SU-DHL-6 (cell line): Measurements from ENCODE around the gene BPIFA2.
"Not testable (repeated sequence)": the region's sequence is repeated elsewhere in the genome, so short reads cannot be mapped to it uniquely, and the experiment has no call there.

Experiments used
- H2AFZ ChIP-seq: fragments of 200-600 bp; sonication (generic); 2 replicates; pipeline ENCODE4 v1.6.1; 2014; ENCODE audit warnings: low read depth, mild to moderate bottlenecking, moderate library complexity, mixed read lengths, antibody characterized with exemption, low read length; ENCODE audit not compliant: severe bottlenecking
- H3F3A ChIP-seq: fragments of 200-600 bp; shearing (Covaris generic); 2 replicates; pipeline ENCODE4 v1.6.0; 2016; ENCODE audit warnings: antibody characterized with exemption, mild to moderate bottlenecking; ENCODE audit not compliant: insufficient read depth
- H3K27ac ChIP-seq: fragments of 200-600 bp; sonication (generic); 2 replicates; pipeline ENCODE4 v1.5.1; 2016; ENCODE audit warnings: low read depth, mild to moderate bottlenecking, low read length, moderate library complexity, mixed read lengths
- H3K27me3 ChIP-seq: fragments of 200-600 bp; sonication (generic), shearing (Covaris generic); 2 replicates; pipeline ENCODE4 v1.6.0; 2014; ENCODE audit warnings: mild to moderate bottlenecking, low read length
- H3K36me3 ChIP-seq: fragments of 200-600 bp; sonication (generic); 2 replicates; pipeline ENCODE4 v1.6.1; 2014; ENCODE audit warnings: mild to moderate bottlenecking, low read length, mixed read lengths
- H3K4me2 ChIP-seq: fragments of 300-600, 200-600 bp; shearing (Covaris generic), sonication (generic); 2 replicates; pipeline ENCODE4 v1.6.0; 2014; ENCODE audit warnings: low read length, low read depth, mild to moderate bottlenecking; ENCODE audit not compliant: poor library complexity, severe bottlenecking
- H3K4me3 ChIP-seq: fragments of 200-600 bp; sonication (generic); 2 replicates; pipeline ENCODE4 v1.5.1; 2014; ENCODE audit warnings: antibody characterized with exemption, low read length, mild to moderate bottlenecking, mixed read lengths; ENCODE audit not compliant: insufficient read depth, poor library complexity, severe bottlenecking
- H3K79me2 ChIP-seq: fragments of 200-600 bp; sonication (generic); 2 replicates; pipeline ENCODE4 v1.6.1; 2014; ENCODE audit warnings: mild to moderate bottlenecking, low read length, moderate library complexity; ENCODE audit not compliant: insufficient read depth
- H3K9ac ChIP-seq: fragments of 200-600 bp; sonication (generic); 2 replicates; pipeline ENCODE4 v1.7.0; 2014; ENCODE audit warnings: mild to moderate bottlenecking, low read length
- H3K9me2 ChIP-seq: fragments of 200-600 bp; sonication (generic); replicated peaks from 2 replicates; pipeline ENCODE4 v1.6.1; 2014; ENCODE audit warnings: low read length; ENCODE audit not compliant: insufficient read depth
- H3K9me3 ChIP-seq: fragments of 200-600 bp; sonication (generic); 2 replicates; pipeline ENCODE4 v1.6.1; 2014; ENCODE audit warnings: low read length, mixed read lengths; ENCODE audit not compliant: insufficient read depth
- H4K20me1 ChIP-seq: fragments of 200-600 bp; sonication (generic); 2 replicates; pipeline ENCODE4 v1.6.1; 2014; ENCODE audit warnings: low read depth, mild to moderate bottlenecking, antibody characterized with exemption, low read length, moderate library complexity, mixed read lengths
- EZH2phosphoT487 ChIP-seq: fragments of 200-600 bp; sonication (generic), shearing (Covaris generic); conservative IDR thresholded peaks from 2 replicates; pipeline ENCODE4 v1.6.1; 2018; ENCODE audit warnings: mild to moderate bottlenecking, antibody characterized with exemption, low read length, moderate library complexity, mixed read lengths
- TF ChIP-seq, protein P1 (sequence below): fragments of 200-600 bp; sonication (generic); IDR thresholded peaks from one replicate; pipeline ENCODE4 v1.5.1; 2017; ENCODE audit warnings: antibody characterized with exemption, mild to moderate bottlenecking, low read length, moderate library complexity; ENCODE audit not compliant: insufficient read depth, poor library complexity, severe bottlenecking

BPIFA2 gene

GRCh38 chr20:33167859-33168258 lies at the start of gene BPIFA2:
Gene BPIFA2 (plus strand): TSS chr20:33168159. CDS start chr20:33169146, 987 bp downstream.
- TF ChIP-seq, protein P1, sequence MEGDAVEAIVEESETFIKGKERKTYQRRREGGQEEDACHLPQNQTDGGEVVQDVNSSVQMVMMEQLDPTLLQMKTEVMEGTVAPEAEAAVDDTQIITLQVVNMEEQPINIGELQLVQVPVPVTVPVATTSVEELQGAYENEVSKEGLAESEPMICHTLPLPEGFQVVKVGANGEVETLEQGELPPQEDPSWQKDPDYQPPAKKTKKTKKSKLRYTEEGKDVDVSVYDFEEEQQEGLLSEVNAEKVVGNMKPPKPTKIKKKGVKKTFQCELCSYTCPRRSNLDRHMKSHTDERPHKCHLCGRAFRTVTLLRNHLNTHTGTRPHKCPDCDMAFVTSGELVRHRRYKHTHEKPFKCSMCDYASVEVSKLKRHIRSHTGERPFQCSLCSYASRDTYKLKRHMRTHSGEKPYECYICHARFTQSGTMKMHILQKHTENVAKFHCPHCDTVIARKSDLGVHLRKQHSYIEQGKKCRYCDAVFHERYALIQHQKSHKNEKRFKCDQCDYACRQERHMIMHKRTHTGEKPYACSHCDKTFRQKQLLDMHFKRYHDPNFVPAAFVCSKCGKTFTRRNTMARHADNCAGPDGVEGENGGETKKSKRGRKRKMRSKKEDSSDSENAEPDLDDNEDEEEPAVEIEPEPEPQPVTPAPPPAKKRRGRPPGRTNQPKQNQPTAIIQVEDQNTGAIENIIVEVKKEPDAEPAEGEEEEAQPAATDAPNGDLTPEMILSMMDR = no peak
- TF ChIP-seq EZH2phosphoT487 = no peak
- H3K9me2 ChIP-seq = no peaks in the 10 kb centered on the region
- H4K20me1 ChIP-seq = no peaks in the 10 kb centered on the region
- no peak within 1 kb of the TSS for H3K4me3 ChIP-seq
- H3F3A ChIP-seq = no peaks in the 10 kb centered on the region
- no peaks in the 10 kb centered on the region for H3K36me3 ChIP-seq
- H2AFZ ChIP-seq = no peak within 1 kb of the TSS
- H3K9me3 ChIP-seq = no peaks in the 10 kb centered on the region
- no peaks in the 10 kb centered on the region for H3K79me2 ChIP-seq
- no peaks in the 10 kb centered on the region; the same call in 1 of the 2 replicates for H3K27me3 ChIP-seq
- H3K9ac ChIP-seq = no peak within 1 kb of the TSS
- H3K4me2 ChIP-seq = no peak within 1 kb of the TSS
- H3K27ac ChIP-seq = no peak within 1 kb of the TSS

DNA sequence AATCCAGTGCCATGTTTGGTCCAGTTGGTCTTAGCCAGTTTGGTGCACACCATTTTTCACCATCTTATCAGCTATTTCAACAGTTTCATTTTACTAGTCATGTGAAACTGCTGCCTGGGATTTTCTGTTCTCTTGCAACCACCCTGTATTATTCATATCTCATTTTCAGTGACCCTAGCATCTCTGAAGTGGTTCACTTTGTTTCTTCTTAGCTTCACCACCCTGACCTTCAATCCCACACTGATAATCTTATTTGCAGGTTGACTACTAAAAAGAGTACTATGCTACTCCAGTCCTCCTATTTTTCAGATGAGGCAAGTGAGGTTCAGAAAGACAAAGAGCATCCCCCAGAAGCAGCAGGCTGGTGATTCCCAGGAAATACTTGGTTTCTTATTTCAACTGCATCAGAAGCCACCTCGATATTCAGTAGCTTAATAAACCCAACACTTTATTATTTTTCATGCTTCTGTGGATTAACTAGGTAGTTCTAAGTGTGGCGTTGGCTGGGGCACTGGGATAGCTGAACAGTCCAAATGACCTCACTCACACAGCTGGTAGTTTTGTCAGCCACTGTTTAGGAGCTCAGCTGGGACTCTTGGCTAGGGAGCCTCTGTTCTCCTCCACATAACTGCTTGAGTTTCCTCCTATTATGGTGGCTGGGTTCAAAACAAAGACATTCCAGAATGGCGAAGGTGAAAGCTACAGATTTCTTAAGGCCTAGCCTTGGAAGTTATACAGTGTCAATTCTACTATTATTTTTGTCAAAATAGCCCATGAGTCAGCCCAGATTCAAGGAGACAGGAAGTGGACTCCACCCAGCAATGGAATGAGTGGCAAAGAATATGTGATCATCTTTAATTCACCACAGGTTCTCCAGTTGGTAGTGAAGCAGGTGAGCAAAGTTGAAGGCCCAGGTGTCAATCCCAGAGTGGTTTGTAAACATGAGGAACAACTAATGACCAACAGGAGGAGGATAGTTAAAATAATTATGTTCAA lies 47.9 kb upstream of the BPIFA2 start:
- Histone ChIP-seq H3K27me3 (no peaks in the 10 kb centered on the region), H3F3A (no peaks in the 10 kb centered on the region), H3K36me3 (no peaks in the 10 kb centered on the region), H3K9me2 (no peaks in the 10 kb centered on the region), H3K9ac (no peak overlapping the region), H3K79me2 (no peaks in the 10 kb centered on the region), H3K4me3 (no peak overlapping the region), H3K27ac (no peak overlapping the region), H2AFZ (no peak overlapping the region), H4K20me1 (no peaks in the 10 kb centered on the region), H3K4me2 (no peak overlapping the region), H3K9me3 (no peaks in the 10 kb centered on the region)
- TF ChIP-seq, protein P1 = no peak
- TF ChIP-seq EZH2phosphoT487 = no peak

DNA sequence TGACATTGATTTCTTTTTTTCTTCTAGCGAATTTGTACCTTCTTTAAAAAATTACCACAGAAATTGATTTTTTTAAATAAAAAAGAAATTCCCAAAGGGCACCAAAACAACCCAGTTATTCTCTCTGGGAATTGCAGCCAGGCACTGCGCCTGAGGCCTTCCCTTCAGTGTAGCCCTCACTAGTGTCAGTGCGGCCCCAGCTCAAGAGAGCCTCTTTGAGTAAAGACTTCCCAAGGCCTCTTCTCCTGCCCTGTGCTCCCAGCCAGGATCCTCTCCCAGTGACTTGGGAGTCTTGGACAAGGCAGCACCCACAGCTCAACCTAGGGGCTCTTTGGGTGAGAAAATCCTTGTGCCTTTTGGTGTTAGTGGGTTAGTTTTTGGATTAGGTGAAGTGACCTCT lies 47.0 kb upstream of the BPIFA2 start:
- H3K4me3 ChIP-seq = no peak overlapping the region
- no peak overlapping the region for H3K27ac ChIP-seq

DNA sequence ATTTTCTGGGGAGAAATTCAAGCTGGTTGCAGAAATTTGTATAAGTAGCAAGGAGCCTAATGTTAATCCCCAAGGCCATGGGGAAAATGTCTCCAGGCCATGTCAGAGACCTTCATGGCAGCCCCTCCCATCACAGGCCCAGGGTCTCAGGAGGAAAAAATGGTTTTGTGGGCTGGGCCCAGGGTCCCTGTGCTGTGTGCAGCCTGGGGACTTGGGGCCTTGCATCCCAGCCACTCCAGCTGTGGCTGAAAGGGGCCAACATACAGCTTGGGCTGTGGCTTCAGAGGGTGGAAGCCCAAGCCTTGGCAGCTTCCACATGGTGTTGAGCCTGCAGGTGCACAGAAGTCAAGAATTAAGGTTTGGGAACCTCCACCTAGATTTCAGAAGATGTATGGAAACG lies 45.7 kb upstream of the BPIFA2 start:
- not testable (repeated sequence) for H3K36me3 ChIP-seq, H4K20me1 ChIP-seq, H3K27ac ChIP-seq, H3K9me2 ChIP-seq, H3F3A ChIP-seq, H3K4me3 ChIP-seq, H3K9ac ChIP-seq, H3K9me3 ChIP-seq, H3K79me2 ChIP-seq, H2AFZ ChIP-seq, H3K27me3 ChIP-seq, H3K4me2 ChIP-seq

More for the DNA sequence above, 47.0 kb upstream of the BPIFA2 start:
- no peak overlapping the region for H2AFZ ChIP-seq
- H3K9ac ChIP-seq = no peak overlapping the region
- no peak overlapping the region for H3K4me2 ChIP-seq
- H3K9me2 ChIP-seq = no peaks in the 10 kb centered on the region
- no peaks in the 10 kb centered on the region for H3K36me3 ChIP-seq
- no peaks in the 10 kb centered on the region for H3K9me3 ChIP-seq
- no peaks in the 10 kb centered on the region for H3K79me2 ChIP-seq
- no peaks in the 10 kb centered on the region for H4K20me1 ChIP-seq
- no peak for TF ChIP-seq EZH2phosphoT487
- TF ChIP-seq, protein P1 = no peak
- H3F3A ChIP-seq = no peaks in the 10 kb centered on the region
- no peaks in the 10 kb centered on the region for H3K27me3 ChIP-seq
